Suppressor macrophage treated with lipopolysaccharide for 4 hours (primary cell): ENCODE measurements around the gene GARS1.

Source experiments
- DNase-seq: peaks from one replicate; pipeline ENCODE4 v3.0.0-alpha.2; 2020

The GARS1 gene

GRCh38 chr7:30658479-30659074 is 63.9 kb downstream of the GARS1 start:
- no peak for DNase-seq

DNA sequence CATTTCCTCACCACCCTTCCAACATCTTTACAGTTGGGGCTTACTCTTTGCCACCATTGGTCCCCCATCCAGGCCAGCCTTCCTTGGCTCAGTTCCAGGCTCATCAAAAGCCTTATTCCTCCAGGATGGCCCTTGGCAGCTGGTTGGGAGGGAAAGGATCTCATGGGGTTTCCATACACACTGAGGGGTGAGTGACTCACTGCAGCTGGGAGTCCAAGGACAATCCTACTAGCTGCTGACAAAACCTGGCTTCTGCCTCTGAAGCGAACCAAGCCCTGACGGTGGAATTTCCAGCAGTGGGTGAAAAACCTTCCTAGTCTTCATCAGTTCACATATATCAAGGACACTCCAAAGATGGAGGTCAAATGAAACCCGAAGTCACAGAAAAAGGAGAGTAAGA is 64.6 kb downstream of the GARS1 start:
- DNase-seq, result no peak

- no peak for DNase-seq
Measured at GRCh38 chr7:30660331-30661255, 65.9 kb downstream of the GARS1 start.

DNA sequence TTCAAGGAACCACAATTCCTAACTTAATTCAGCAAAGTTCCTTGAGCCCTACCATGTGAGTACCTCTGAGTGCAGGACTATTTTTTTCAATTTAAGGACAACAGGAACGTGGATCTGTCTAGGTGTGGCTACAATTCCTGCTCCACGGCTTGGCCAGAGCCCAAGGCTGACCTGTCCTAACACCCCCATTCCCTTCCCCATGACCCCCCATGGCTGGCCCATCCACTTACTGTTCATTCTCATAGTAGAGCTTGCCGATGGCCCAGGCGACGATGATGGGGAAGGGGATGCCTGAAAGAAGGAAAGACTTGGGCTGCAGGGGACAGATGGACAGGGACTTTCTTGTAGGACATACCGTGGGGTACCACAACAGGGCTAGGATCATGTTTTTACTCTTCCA is 67.2 kb downstream of the GARS1 start:
- no peak for DNase-seq

DNA sequence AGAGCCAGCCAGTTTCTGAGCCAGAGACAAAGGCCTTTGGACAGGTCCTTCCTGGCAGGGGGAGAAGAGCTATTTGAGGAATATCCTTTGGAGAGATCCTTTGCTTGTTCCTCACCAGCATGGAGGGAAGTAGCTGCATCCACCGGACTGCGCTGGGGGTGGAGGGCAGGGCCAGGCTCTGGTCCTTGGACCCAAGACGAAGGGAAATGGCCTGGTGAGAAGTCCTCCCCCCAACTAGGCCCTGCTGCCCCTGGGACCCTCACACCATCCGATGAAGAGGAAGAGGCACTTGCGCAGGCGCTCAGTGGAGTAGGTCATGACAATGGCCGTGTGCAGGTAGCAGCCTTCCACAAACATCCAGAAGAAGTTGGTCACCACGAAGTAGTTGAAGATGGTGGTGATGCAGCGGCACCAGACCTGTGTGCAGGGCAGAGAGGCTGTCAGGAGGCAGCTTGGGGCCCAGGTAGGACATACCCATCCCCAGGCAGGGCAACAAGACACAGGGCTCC is 67.8 kb downstream of the GARS1 start:
- DNase-seq, result no peak

DNA sequence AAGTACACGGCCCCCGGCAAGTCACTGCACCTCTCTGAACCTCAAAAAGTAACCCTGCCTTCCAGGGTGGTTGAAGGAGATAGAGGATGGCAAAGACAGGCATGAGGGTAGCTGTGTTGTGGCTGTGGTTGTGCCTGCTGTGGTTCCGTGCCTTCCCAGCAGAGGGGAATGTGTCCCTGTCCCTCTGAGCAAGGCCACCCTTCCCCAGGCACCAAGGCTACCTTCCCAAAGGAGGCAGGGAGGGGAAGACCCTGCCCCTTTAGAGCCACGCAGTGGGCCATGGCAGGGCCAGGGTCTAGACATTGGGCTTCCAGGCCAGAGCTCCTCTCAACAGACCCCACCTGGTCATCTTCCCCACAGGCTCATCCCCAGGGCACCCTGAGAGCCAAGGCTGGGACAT is 68.7 kb downstream of the GARS1 start:
- no peak for DNase-seq

DNA sequence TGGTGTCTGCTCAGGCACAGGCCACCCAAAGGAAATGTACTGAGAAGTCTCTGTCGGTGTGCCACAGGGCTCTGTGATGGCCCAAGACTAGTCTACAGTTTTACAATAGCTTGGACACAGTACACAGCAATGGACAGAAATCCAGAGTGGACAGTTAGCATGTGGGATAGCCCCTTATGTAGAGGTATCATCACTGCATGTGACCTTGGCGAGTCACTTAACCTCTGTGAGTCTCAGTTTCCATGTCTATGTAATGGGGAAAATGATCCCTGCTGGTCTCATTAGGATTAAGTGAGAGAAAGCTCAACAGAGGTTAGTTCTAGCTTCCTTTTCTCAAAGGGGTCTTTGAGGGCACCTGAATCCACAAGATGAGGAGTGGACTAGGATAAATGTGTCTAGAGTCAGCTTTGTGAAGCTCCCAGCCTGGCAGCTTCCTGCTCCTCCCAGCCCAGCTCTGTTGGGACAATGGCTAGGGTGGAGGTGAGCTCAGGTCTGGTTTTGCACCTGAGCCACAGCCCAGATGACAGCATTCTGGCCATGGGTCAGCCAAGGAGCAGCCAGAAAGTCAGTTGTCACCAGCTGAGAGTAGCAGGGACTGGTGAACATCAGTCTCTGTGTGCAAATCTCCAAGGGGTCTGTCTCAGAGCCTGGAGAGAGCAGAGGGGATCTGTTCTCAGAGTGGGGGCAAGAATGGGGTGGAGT is 69.7 kb downstream of the GARS1 start:
- no peak for DNase-seq

DNA sequence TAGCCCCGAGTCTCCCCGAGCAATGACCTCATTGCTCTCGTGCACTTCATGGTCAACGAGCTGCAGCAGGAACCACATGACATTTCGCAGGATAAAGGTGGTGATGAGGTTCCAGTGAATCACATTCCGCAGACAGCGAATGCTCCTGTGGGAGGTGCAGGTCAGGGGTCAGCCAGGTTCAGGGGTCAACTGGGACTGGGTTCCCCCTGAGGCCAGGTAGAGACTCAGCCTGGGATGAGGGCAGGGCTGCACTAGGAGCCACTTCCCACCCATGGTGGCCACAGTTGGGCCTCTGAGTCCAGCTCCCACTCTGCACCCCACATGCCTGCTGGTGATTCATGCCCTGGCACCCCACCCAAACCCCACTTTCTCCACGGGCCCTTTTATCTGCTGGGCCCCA is 70.4 kb downstream of the GARS1 start:
- no peak for DNase-seq

DNA sequence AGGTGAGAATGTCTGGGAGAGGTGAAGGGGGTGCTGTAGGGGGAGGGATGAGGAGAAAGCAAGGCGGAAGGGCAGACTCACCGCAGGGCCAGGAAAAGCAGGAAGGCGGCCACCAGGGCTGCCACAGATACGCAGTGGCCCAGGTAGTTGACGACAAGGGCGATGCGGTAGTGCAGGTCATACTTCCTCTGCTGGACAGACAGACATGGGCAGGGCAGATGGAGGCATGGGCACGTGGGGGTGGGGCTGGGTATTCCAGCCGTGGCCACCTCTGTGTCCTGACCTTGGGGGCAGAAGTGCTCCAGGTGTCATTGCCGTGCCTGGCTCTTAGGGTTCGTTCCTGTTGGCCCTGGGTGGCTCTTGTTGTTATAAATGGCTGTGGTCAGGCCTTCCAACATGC is 70.8 kb downstream of the GARS1 start:
- no peak for DNase-seq

DNA sequence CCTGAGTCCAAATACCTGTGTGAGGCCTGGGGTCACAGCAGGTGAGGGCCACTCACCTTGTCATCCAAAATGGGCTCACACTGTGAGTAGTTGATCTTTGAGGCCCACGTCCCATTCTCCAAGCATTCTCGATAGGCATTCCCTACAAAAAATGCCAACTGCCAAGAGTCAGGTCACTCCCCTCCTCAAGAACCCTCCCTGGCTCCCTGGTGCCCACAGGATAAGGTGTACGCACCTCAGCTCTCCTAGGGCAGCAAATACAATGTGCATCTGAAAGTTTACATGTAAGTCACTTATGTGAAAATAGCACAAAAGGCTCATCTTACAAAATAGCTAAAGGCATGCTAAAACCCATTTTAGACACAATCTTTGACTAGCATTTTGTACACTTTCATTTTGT is 72.5 kb downstream of the GARS1 start:
- DNase-seq, result no peak

- DNase-seq, result no peak
Measured at GRCh38 chr7:30668102-30668501, 73.4 kb downstream of the GARS1 start.

GRCh38 chr7:30671793-30672465 is 77.3 kb downstream of the GARS1 start:
- DNase-seq, result no peak

GRCh38 chr7:30674420-30674819 is 79.7 kb downstream of the GARS1 start:
- DNase-seq, result no peak

DNA sequence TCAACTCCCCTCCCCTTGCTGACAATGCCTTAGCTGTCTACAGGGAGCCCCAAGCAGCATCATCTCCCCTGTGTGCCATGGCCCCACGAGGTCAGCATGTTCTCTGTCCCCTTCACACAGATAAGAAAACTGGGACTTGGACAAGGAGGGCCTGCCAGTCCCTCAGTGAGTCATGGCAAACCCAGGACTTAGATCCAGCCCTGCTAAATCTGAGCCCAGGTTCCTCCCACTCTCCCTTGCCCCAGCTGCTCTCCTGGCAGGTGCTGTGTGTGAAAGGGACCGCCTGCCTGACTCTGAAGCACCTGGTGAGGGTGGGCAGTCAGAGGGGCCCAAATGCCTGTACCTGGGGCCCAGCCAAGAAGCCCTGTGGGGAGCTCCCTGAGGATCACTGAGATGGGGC is 80.2 kb downstream of the GARS1 start:
- DNase-seq, result no peak

- no peak for DNase-seq
Measured at GRCh38 chr7:30678805-30679204, 84.1 kb downstream of the GARS1 start.

- no peak for DNase-seq
Measured at GRCh38 chr7:30679664-30680063, 85.0 kb downstream of the GARS1 start.

DNA sequence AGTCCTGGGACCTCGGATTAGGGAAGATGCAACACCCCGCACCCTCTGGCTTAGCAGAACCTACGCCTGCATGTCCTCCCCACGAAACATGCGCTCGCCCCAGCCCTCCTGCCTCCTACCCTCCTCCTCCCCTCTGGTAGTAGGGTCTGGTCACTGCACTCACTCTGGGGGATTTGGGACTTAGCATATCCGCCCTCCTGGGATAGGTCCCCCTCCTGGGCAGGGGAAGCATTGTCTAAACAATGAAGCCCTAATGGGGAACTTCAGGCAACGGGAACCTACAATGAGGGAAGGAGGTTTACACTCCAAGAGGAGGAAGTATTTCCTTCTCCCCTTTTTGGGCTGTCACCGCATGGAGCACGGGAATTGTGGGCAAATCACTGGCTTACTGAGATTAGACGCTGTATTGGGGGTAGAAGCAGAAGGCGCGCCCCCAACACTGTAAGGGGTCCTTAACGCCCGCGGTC is 86.7 kb downstream of the GARS1 start:
- peak; percentile 18 for DNase-seq

DNA sequence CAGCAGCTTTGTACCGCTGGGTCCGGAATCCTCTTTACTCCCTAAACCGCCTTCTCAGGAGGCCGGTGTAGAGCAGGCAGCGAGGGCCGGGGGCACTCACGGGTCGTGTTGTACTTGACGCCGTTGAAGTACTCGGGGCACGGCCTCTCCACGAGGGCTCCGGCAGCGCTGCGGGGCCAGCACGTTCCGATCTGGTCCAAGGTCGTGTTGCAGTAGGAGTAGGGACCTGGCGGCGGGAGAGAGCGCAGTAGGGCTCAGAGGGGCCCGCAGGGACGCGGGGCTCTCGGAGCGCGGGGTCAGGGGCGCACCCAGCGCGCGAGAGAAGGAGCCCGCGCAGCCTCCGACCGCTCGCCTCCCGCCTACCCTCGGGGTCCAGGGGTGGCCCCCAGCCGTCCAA is 87.1 kb downstream of the GARS1 start:
- DNase-seq, result no peak

- peak; percentile 7 for DNase-seq
Measured at GRCh38 chr7:30682212-30683083, 87.8 kb downstream of the GARS1 start, which contains the start of gene CRHR2. CRHR2 (minus strand) TSS chr7:30682456; CDS start chr7:30682280, 176 bp downstream.

GRCh38 chr7:30683306-30683705 is 88.6 kb downstream of the GARS1 start:
- DNase-seq, result no peak
